K562 (cell line): ENCODE results near the gene NUCB2.

Experiments used
- MTF1 ChIP-seq: fragments of 250-450 bp; sonication (Bioruptor Pico); IDR thresholded peaks from 2 replicates; pipeline ENCODE4 v1.9.0; 2021; ENCODE audit warnings: moderate library complexity, mild to moderate bottlenecking, inconsistent platforms, borderline replicate concordance
- TEAD2 ChIP-seq: fragments of 450-650 bp; IDR thresholded peaks from 2 replicates; pipeline ENCODE4 v1.6.1; 2016; ENCODE audit warnings: missing genetic modification characterization, control low read depth, missing compliant biosample characterization
- TF ChIP-seq, protein P1 (sequence below): fragments of 250-450 bp; sonication (Bioruptor Pico); IDR thresholded peaks from 2 replicates; pipeline ENCODE4 v1.5.0; 2022; ENCODE audit warnings: mild to moderate bottlenecking
- TF ChIP-seq, protein P2 (sequence below): fragments of 150-350 bp; conservative IDR thresholded peaks from 2 replicates; pipeline ENCODE4 v1.6.1; 2014; ENCODE audit warnings: low read length
- TF ChIP-seq, protein P3 (sequence below), 3 experiments: IDR thresholded peaks in 2 of 3; conservative IDR thresholded peaks in 1 of 3; 2 replicates each; pipeline ENCODE4 v1.5.1; 2011 to 2012; ENCODE audit warnings: low read length in 3 of 3, mild to moderate bottlenecking in 3 of 3, control low read depth in 2 of 3, improper control_type of control experiment in 1 of 3, inconsistent platforms in 1 of 3, low read depth in 1 of 3, mixed read lengths in 1 of 3, moderate library complexity in 1 of 3; ENCODE audit not compliant: insufficient read depth in 2 of 3

DNA sequence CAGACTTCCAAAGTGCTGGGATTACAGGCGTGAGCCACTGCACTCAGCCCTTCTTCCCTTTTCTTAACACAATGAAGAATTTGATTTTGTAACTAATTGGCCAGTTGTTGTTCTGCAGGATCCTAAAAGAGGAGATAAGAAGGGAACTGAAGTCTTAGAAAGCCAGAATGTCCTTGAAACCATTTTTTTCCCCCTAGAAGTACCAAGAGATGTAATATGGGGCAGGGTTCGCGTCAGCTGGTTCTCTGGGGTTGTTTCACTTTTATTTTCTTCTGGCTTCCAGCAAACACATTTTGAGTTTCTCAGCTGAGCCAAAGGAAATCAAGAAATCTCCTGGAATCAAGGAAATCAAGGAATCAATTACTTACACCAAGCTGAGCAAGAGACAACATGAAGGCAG is 7.6 kb upstream of the NUCB2 start:
- TF ChIP-seq, protein P1, sequence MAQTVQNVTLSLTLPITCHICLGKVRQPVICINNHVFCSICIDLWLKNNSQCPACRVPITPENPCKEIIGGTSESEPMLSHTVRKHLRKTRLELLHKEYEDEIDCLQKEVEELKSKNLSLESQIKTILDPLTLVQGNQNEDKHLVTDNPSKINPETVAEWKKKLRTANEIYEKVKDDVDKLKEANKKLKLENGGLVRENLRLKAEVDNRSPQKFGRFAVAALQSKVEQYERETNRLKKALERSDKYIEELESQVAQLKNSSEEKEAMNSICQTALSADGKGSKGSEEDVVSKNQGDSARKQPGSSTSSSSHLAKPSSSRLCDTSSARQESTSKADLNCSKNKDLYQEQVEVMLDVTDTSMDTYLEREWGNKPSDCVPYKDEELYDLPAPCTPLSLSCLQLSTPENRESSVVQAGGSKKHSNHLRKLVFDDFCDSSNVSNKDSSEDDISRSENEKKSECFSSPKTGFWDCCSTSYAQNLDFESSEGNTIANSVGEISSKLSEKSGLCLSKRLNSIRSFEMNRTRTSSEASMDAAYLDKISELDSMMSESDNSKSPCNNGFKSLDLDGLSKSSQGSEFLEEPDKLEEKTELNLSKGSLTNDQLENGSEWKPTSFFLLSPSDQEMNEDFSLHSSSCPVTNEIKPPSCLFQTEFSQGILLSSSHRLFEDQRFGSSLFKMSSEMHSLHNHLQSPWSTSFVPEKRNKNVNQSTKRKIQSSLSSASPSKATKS = no peak
- TF ChIP-seq TEAD2 (tag) = no peak
- no peak for TF ChIP-seq MTF1 (CRISPR knock-in tag)
- TF ChIP-seq, protein P2, sequence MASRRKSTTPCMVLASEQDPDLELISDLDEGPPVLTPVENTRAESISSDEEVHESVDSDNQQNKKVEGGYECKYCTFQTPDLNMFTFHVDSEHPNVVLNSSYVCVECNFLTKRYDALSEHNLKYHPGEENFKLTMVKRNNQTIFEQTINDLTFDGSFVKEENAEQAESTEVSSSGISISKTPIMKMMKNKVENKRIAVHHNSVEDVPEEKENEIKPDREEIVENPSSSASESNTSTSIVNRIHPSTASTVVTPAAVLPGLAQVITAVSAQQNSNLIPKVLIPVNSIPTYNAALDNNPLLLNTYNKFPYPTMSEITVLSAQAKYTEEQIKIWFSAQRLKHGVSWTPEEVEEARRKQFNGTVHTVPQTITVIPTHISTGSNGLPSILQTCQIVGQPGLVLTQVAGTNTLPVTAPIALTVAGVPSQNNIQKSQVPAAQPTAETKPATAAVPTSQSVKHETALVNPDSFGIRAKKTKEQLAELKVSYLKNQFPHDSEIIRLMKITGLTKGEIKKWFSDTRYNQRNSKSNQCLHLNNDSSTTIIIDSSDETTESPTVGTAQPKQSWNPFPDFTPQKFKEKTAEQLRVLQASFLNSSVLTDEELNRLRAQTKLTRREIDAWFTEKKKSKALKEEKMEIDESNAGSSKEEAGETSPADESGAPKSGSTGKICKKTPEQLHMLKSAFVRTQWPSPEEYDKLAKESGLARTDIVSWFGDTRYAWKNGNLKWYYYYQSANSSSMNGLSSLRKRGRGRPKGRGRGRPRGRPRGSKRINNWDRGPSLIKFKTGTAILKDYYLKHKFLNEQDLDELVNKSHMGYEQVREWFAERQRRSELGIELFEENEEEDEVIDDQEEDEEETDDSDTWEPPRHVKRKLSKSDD = no peak
- TF ChIP-seq, protein P3, sequence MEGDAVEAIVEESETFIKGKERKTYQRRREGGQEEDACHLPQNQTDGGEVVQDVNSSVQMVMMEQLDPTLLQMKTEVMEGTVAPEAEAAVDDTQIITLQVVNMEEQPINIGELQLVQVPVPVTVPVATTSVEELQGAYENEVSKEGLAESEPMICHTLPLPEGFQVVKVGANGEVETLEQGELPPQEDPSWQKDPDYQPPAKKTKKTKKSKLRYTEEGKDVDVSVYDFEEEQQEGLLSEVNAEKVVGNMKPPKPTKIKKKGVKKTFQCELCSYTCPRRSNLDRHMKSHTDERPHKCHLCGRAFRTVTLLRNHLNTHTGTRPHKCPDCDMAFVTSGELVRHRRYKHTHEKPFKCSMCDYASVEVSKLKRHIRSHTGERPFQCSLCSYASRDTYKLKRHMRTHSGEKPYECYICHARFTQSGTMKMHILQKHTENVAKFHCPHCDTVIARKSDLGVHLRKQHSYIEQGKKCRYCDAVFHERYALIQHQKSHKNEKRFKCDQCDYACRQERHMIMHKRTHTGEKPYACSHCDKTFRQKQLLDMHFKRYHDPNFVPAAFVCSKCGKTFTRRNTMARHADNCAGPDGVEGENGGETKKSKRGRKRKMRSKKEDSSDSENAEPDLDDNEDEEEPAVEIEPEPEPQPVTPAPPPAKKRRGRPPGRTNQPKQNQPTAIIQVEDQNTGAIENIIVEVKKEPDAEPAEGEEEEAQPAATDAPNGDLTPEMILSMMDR (IDR thresholded peaks at IDR 0.05 in 2 of 3, conservative IDR thresholded peaks at IDR 0.05 in 1 of 3; ENCODE audit: insufficient read depth in 2 of 3, low read depth in 1 of 3, low read length in 3 of 3) = no peak
